IMR-90 (cell line): Measurements from ENCODE around the gene HES7. TPM values are rescaled to one million over a fixed set of nuclear protein-coding genes. Genes with fewer than 3 reads are reported as not detected.

Experiments used
- ATAC-seq: fragments of 200-7000 bp; cut with Tn5 transposase; 2 replicates; pipeline ENCODE4 v1.9.1; 2020; ENCODE audit warnings: low read depth, mild to moderate bottlenecking, moderate library complexity
- BruUV-seq: library from RNA; stranded (reverse); fragments of 400-500 nt; replicated peaks from 2 replicates; lab custom pipeline; 2021; lab: Mats Ljungman, UMichigan
- CTCF ChIA-PET: fragments of 300-600 bp; formaldehyde crosslinking; extraction: SDS; loops from one replicate; lab custom pipeline; 2021; ENCODE audit warnings: antibody characterized with exemption; lab: Yijun Ruan, JAX
- POLR2A ChIA-PET: fragments of 300-600 bp; sonication (Branson Sonifier 250); formaldehyde crosslinking; loops from one replicate; lab custom pipeline; 2022; ENCODE audit warnings: antibody characterized with exemption; ENCODE audit not compliant: unreplicated experiment; lab: Charles Lee
- DNase-seq: peaks from one replicate; pipeline ENCODE4 v3.0.0; 2013
- H2AFZ ChIP-seq: replicated peaks from 2 replicates; pipeline ENCODE3; 2013; ENCODE audit warnings: low read length, mild to moderate bottlenecking; ENCODE audit not compliant: poor library complexity
- H2AK5ac ChIP-seq: 2 replicates; pipeline ENCODE4 v1.6.1; 2013; ENCODE audit warnings: low read depth, low read length, inconsistent platforms
- H2AK9ac ChIP-seq: replicated peaks from 2 replicates; pipeline ENCODE3; 2013; ENCODE audit warnings: mild to moderate bottlenecking, low read depth, low read length, moderate library complexity; ENCODE audit not compliant: poor library complexity
- H2BK120ac ChIP-seq: 2 replicates; pipeline ENCODE4 v1.6.1; 2013; ENCODE audit warnings: low read depth, low read length, inconsistent platforms
- H2BK15ac ChIP-seq: 3 replicates; pipeline ENCODE4 v1.6.1; 2013; ENCODE audit warnings: low read depth, low read length, inconsistent platforms
- H2BK20ac ChIP-seq: 2 replicates; pipeline ENCODE4 v1.6.1; 2013; ENCODE audit warnings: low read depth, mild to moderate bottlenecking, inconsistent platforms, low read length, moderate library complexity
- H2BK5ac ChIP-seq: 2 replicates; pipeline ENCODE4 v1.6.1; 2013; ENCODE audit warnings: mild to moderate bottlenecking, low read depth, low read length, inconsistent platforms; ENCODE audit not compliant: poor library complexity, severe bottlenecking
- H3K14ac ChIP-seq: replicated peaks from 2 replicates; pipeline ENCODE4 v1.6.1; 2013; ENCODE audit warnings: low read depth, low read length, inconsistent platforms
- H3K18ac ChIP-seq: 2 replicates; pipeline ENCODE4 v1.6.1; 2013; ENCODE audit warnings: low read depth, low read length, control low read depth
- H3K23ac ChIP-seq: 2 replicates; pipeline ENCODE4 v1.6.1; 2013; ENCODE audit warnings: low read depth, low read length, inconsistent platforms
- H3K27ac ChIP-seq: 2 replicates; pipeline ENCODE4 v1.5.1; 2013; ENCODE audit warnings: mild to moderate bottlenecking, control low read depth, low read length; ENCODE audit not compliant: insufficient read depth
- H3K27me3 ChIP-seq: 2 replicates; pipeline ENCODE4 v1.6.1; 2013; ENCODE audit warnings: low read length; ENCODE audit not compliant: control insufficient read depth, insufficient read depth
- H3K36me3 ChIP-seq: 2 replicates; pipeline ENCODE4 v1.6.1; 2013; ENCODE audit warnings: low read length, mixed read lengths; ENCODE audit not compliant: control insufficient read depth, insufficient read depth
- H3K4ac ChIP-seq: 2 replicates; pipeline ENCODE4 v1.6.1; 2013; ENCODE audit warnings: low read depth, low read length, inconsistent platforms
- H3K4me1 ChIP-seq: 2 replicates; pipeline ENCODE4 v1.6.1; 2013; ENCODE audit warnings: low read length, mixed read lengths; ENCODE audit not compliant: control insufficient read depth, insufficient read depth
- H3K4me2 ChIP-seq: 2 replicates; pipeline ENCODE4 v1.6.1; 2013; ENCODE audit warnings: low read depth, mild to moderate bottlenecking, control low read depth, low read length, moderate library complexity
- H3K4me3 ChIP-seq: 2 replicates; pipeline ENCODE4 v1.5.1; 2013; ENCODE audit warnings: low read depth, mild to moderate bottlenecking, control low read depth, low read length, moderate library complexity; ENCODE audit not compliant: insufficient read depth
- H3K56ac ChIP-seq: 2 replicates; pipeline ENCODE4 v1.6.1; 2013; ENCODE audit warnings: low read length, inconsistent platforms; ENCODE audit not compliant: insufficient read depth; ENCODE audit errors: extremely low read depth
- H3K79me1 ChIP-seq, 2 experiments: 2 replicates each; pipeline ENCODE4 v1.6.1; 2013; ENCODE audit warnings: low read length in 2 of 2, inconsistent platforms in 1 of 2, low read depth in 1 of 2
- H3K9ac ChIP-seq: 2 replicates; pipeline ENCODE4 v1.6.1; 2013; ENCODE audit warnings: low read depth, low read length, control low read depth
- H3K9me1 ChIP-seq: 2 replicates; pipeline ENCODE4 v1.6.1; 2013; ENCODE audit warnings: low read length, inconsistent platforms; ENCODE audit not compliant: insufficient read depth
- H3K9me3 ChIP-seq: 2 replicates; pipeline ENCODE4 v1.6.1; 2013; ENCODE audit warnings: low read length; ENCODE audit not compliant: control insufficient read depth, insufficient read depth
- H4K20me1 ChIP-seq: 2 replicates; pipeline ENCODE4 v1.6.1; 2013; ENCODE audit warnings: low read length, inconsistent platforms; ENCODE audit not compliant: insufficient read depth
- H4K5ac ChIP-seq: 2 replicates; pipeline ENCODE4 v1.6.1; 2013; ENCODE audit warnings: mild to moderate bottlenecking, low read depth, low read length, control low read depth
- H4K8ac ChIP-seq, 2 experiments: 2 replicates each; pipeline ENCODE4 v1.6.1; 2013; ENCODE audit warnings: low read depth in 2 of 2, low read length in 2 of 2, control low read depth in 1 of 2, inconsistent platforms in 1 of 2
- H4K91ac ChIP-seq: 2 replicates; pipeline ENCODE4 v1.6.1; 2013; ENCODE audit warnings: low read depth, low read length, inconsistent platforms; ENCODE audit not compliant: insufficient read depth
- ELK1 ChIP-seq: fragments of 150-350 bp; IDR thresholded peaks from 2 replicates; pipeline ENCODE4 v1.6.1; 2016; ENCODE audit warnings: low read depth, mild to moderate bottlenecking, low read length, moderate library complexity, borderline replicate concordance
- POLR2A ChIP-seq: IDR thresholded peaks from 2 replicates; pipeline ENCODE4 v1.6.1; 2012; ENCODE audit warnings: mild to moderate bottlenecking, low read depth, low read length
- WGBS, 2 experiments: methylation state at CpG; one replicate each; pipeline versions ENCODE4 v1.1.5 to v1.1.7; 2013; ENCODE audit warnings: missing lambda C conversion rate in 2 of 2; ENCODE audit not compliant: insufficient read length in 1 of 2; ENCODE audit errors: extremely low coverage in 2 of 2; 5-methylcytosine and 5-hydroxymethylcytosine counted together
- dilution Hi-C: fragments of 300-500 bp; cut with HindIII; formaldehyde crosslinking; loops from one replicate; pipeline ENCODE4 v1.14.3; 2018; ENCODE audit warnings: low sequenced_read_pairs; ENCODE audit not compliant: unreplicated experiment
- in situ Hi-C: fragments of 300-500 bp; cut with MboI; formaldehyde crosslinking; loops from 3 replicates; pipeline ENCODE4 v1.14.3; 2019; ENCODE audit warnings: low sequenced_read_pairs, inconsistent platforms, mixed read lengths
- intact Hi-C: fragments of 100-400 bp; cut with micrococcal nuclease; formaldehyde crosslinking; loops from 2 replicates; pipeline ENCODE4 v1.10.0; 2022
- polyA plus RNA-seq, 3 experiments: library from polyadenylated mRNA; depleted of rRNA; stranded (reverse); fragments of >200 nt; gene quantifications; 2 replicates each; pipeline ENCODE4 v1.2.3, GENCODE V29; 2012; ENCODE audit warnings: low replicate concordance in 1 of 3
- total RNA-seq: library from RNA; depleted of rRNA; stranded (reverse); fragments of >200 nt; gene quantifications from 2 replicates; pipeline ENCODE4 v1.2.3, GENCODE V29; 2012
- TF ChIP-seq, protein P1 (sequence below): conservative IDR thresholded peaks from 2 replicates; pipeline ENCODE4 v1.5.1; 2012; ENCODE audit warnings: mild to moderate bottlenecking, low read depth, low read length, improper control_type of control experiment

Gene HES7
- total and polyA plus RNA-seq, 2 of the 4 experiments (the other 2 are of a cell fraction), result 0.43 TPM; not detected in 1

DNA sequence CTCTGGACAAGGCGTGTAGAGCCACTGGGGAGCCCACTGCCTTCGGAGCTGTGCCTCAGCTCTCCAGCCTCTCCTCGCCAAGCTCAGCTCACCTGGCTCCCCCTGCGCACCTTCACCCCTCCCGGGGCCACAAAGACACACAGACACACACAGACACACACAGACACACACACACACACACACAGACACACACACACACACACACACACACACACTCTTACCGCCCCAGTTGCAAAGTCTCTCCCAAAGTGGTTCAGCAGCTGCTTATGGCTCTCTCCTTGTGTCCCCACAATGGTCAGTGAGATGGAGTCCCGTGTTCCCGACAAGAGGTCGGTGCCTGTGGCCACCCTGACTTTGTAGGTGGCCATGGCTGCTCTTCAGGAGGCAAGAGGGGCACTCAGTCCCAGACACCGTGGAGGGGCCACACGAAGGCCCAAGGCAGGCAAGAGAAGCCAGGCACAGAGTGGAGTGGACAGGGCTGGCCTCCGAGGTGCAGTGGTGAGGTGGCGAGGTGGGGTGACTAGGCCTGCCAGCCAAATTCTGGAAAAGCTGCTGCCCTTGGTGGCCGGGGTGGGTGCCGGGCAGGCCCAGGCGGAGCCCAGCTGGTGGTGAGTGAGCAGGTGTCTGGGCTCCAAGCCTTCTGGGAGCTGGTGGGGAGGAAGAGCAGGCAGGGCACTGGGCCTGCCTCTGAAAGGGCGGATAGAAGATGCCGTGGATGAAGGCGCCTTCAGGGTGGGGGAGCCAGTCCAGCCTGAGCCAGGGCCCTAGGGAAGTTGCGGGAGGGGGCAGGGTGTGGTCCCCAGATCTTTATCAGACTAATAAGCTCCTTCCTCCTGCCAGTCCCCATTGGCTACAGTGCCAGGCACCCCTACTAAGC lies 36.6 kb downstream of the HES7 start, which contains the start of gene ALOX12B:
Gene ALOX12B (minus strand): TSS at position 642 of the 877 bp plus-strand sequence. CDS start 274 bp downstream, at position 368.
- H3K4ac ChIP-seq, result no peak within 1 kb of the TSS
- no peak within 1 kb of the TSS for H2BK120ac ChIP-seq
- no peaks in the 10 kb centered on the region for H3K9me3 ChIP-seq
- H3K4me1 ChIP-seq, result no peaks in the 10 kb centered on the region
- POLR2A ChIA-PET, result no interaction called here
- H2BK20ac ChIP-seq, result no peak within 1 kb of the TSS
- TF ChIP-seq, protein P1, sequence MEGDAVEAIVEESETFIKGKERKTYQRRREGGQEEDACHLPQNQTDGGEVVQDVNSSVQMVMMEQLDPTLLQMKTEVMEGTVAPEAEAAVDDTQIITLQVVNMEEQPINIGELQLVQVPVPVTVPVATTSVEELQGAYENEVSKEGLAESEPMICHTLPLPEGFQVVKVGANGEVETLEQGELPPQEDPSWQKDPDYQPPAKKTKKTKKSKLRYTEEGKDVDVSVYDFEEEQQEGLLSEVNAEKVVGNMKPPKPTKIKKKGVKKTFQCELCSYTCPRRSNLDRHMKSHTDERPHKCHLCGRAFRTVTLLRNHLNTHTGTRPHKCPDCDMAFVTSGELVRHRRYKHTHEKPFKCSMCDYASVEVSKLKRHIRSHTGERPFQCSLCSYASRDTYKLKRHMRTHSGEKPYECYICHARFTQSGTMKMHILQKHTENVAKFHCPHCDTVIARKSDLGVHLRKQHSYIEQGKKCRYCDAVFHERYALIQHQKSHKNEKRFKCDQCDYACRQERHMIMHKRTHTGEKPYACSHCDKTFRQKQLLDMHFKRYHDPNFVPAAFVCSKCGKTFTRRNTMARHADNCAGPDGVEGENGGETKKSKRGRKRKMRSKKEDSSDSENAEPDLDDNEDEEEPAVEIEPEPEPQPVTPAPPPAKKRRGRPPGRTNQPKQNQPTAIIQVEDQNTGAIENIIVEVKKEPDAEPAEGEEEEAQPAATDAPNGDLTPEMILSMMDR, result no peak
- TF ChIP-seq POLR2A (no peak), ELK1 (no peak)
- H3K27me3 ChIP-seq, result peaks cover 75% of the 10 kb centered on the region
- no peaks in the 10 kb centered on the region for H3K9me1 ChIP-seq
- intact Hi-C loops (no loop called here), dilution Hi-C loops (no loop called here), in situ Hi-C loops (loop anchor here (25.0 kb wide), 2 partner anchors 225 to 675 kb away; partner anchors contain the start of genes ARHGEF15 and SPDYE4)
- H4K5ac ChIP-seq, result no peak within 1 kb of the TSS
- CTCF ChIA-PET, result no interaction called here
- H3K27ac ChIP-seq, result no peak within 1 kb of the TSS
- H3K36me3 ChIP-seq, result no peaks in the 10 kb centered on the region
- BruUV-seq, result no TSS peak
- H2AK5ac ChIP-seq, result no peak within 1 kb of the TSS
- H4K91ac ChIP-seq, result no peak within 1 kb of the TSS
- WGBS, 2 experiments, result 57% methylated on average over 9 of the region's 20 CpGs; no CpG with 5 or more reads in 1 of the 2 experiments
- no peak within 1 kb of the TSS for H3K9ac ChIP-seq
- no peak within 1 kb of the TSS for H2AFZ ChIP-seq
- H3K4me3 ChIP-seq, result no peak within 1 kb of the TSS
- no peaks in the 10 kb centered on the region for H4K20me1 ChIP-seq
- no peak for DNase-seq
- no peak within 1 kb of the TSS for H3K4me2 ChIP-seq
- no peaks in the 10 kb centered on the region for H3K79me1 ChIP-seq
- no peak within 1 kb of the TSS for H2BK5ac ChIP-seq
- H4K8ac ChIP-seq, result no peak within 1 kb of the TSS
- no peak within 1 kb of the TSS for H3K14ac ChIP-seq
- H3K18ac ChIP-seq, result no peak within 1 kb of the TSS
- no peak within 1 kb of the TSS for H3K23ac ChIP-seq
- no peak within 1 kb of the TSS for H2BK15ac ChIP-seq
- ATAC-seq, result no peak
- no peak within 1 kb of the TSS for H3K56ac ChIP-seq
- no peak within 1 kb of the TSS for H2AK9ac ChIP-seq
